ENCODE data around the gene SORT1. TPM values are rescaled to one million over a fixed set of nuclear protein-coding genes. Genes with fewer than 3 reads are reported as not detected.

Gene SORT1
- total and polyA plus RNA-seq, 2 of the 13 experiments (the other 11 are each of a cell fraction or from before 2014, with no cell fraction given) = 32.4 to 93.0 TPM

- TF ChIP-seq ZNF574 (CRISPR knock-in tag; IDR thresholded peaks at IDR 0.05) = peak; percentile 51; the same call in 1 of the 2 replicates
- TF ChIP-seq ZC3H13 (CRISPR knock-in tag; IDR thresholded peaks at IDR 0.05) = peak; percentile 53
- peak; percentile 81; the same call in 1 of the 2 replicates for TF ChIP-seq ARNTL (CRISPR knock-in tag; IDR thresholded peaks at IDR 0.05)
- TF ChIP-seq POLR2A (IDR thresholded peaks at IDR 0.05; ENCODE audit: insufficient read depth in 1 of 2, low read depth in 2 of 2, low read length in 2 of 2) = peak in 1 of 2 experiments; percentile 48; a peak in 1 of 4 replicates
- TF ChIP-seq PAF1 (CRISPR knock-in tag; IDR thresholded peaks at IDR 0.05) = no peak
- peak; percentile 56; the same call in 1 of the 2 replicates for TF ChIP-seq ZNF547 (CRISPR knock-in tag; IDR thresholded peaks at IDR 0.05)
- TF ChIP-seq MTF2 (CRISPR knock-in tag; IDR thresholded peaks at IDR 0.05; ENCODE audit: borderline replicate concordance) = no peak
- TF ChIP-seq ZNF564 (CRISPR knock-in tag; IDR thresholded peaks at IDR 0.05) = 0 out of 2 replicates have a peak, but pooled peaks have one; percentile 23
- peak; percentile 33 to 48; a peak in 2 of 4 replicates for TF ChIP-seq MAFK (conservative IDR thresholded peaks at IDR 0.05 in 1 of 2, IDR thresholded peaks at IDR 0.05 in 1 of 2; ENCODE audit: low read length in 2 of 2)
- TF ChIP-seq ZBTB38 (CRISPR knock-in tag; IDR thresholded peaks at IDR 0.05) = no peak; the same call in none of the 2 replicates
- 0 out of 2 replicates have a peak, but pooled peaks have one; percentile 39 for TF ChIP-seq RBFOX2 (IDR thresholded peaks at IDR 0.05; ENCODE audit: low read depth, low read length)
- TF ChIP-seq ZBTB3 (CRISPR knock-in tag; IDR thresholded peaks at IDR 0.05; ENCODE audit: borderline replicate concordance, low read depth) = peak; percentile 52; the same call in 1 of the 2 replicates
- 0 out of 2 replicates have a peak, but pooled peaks have one; percentile 24 for TF ChIP-seq ZNF235 (CRISPR knock-in tag; IDR thresholded peaks at IDR 0.05; ENCODE audit: borderline replicate concordance)
- TF ChIP-seq PHF21A (CRISPR knock-in tag; IDR thresholded peaks at IDR 0.05) = peak; percentile 78; the same call in 1 of the 2 replicates
- TF ChIP-seq ZNF335 (CRISPR knock-in tag; IDR thresholded peaks at IDR 0.05) = no peak; the same call in 1 of the 2 replicates
- TF ChIP-seq ZNF503 (CRISPR knock-in tag; IDR thresholded peaks at IDR 0.05) = peak; percentile 7; the same call in 1 of the 2 replicates
- TF ChIP-seq TSC22D2 (CRISPR knock-in tag; IDR thresholded peaks at IDR 0.05; ENCODE audit: borderline replicate concordance) = peak; percentile 75; the same call in 1 of the 2 replicates
- peak; percentile 63 for TF ChIP-seq ZBTB26 (CRISPR knock-in tag; IDR thresholded peaks at IDR 0.05; ENCODE audit: borderline replicate concordance)
- TF ChIP-seq HOXA7 (CRISPR knock-in tag; IDR thresholded peaks at IDR 0.05) = no peak
- TF ChIP-seq MED1 (CRISPR knock-in tag; IDR thresholded peaks at IDR 0.05) = peak; percentile 89
- TF ChIP-seq ZFP91 (CRISPR knock-in tag; IDR thresholded peaks at IDR 0.05; ENCODE audit: borderline replicate concordance) = peak; percentile 28
Measured at GRCh38 chr1:109298666-109299557, 98.8 kb downstream of the SORT1 start (continued).
